SK-N-MC (cell line): ENCODE measurements around the gene MORF4L2.

ENCODE experiments used
- DNase-seq: peaks from one replicate; pipeline ENCODE4 v3.0.0-alpha.2; 2011; ENCODE audit warnings: low read depth, low spot score
- H3K27ac ChIP-seq: fragments of 200-600 bp; sonication (generic); 2 replicates; pipeline ENCODE4 v1.5.1; 2016; ENCODE audit warnings: mixed run types
- H3K36me3 ChIP-seq: fragments of 200-600 bp; sonication (generic); 2 replicates; pipeline ENCODE4 v1.6.1; 2017; ENCODE audit warnings: antibody characterized with exemption, low read length, mixed read lengths; ENCODE audit not compliant: insufficient read depth
- H3K4me3 ChIP-seq: fragments of 200-600 bp; sonication (generic); 2 replicates; pipeline ENCODE4 v1.5.1; 2016
- H3K9ac ChIP-seq: fragments of 200-600 bp; sonication (generic); 2 replicates; pipeline ENCODE4 v1.8.0; 2017; ENCODE audit warnings: mixed run types, mixed read lengths; ENCODE audit not compliant: insufficient read length
- H3K9me3 ChIP-seq: fragments of 200-600 bp; sonication (generic); 2 replicates; pipeline ENCODE4 v1.6.1; 2017; ENCODE audit warnings: low read depth, mild to moderate bottlenecking, antibody characterized with exemption, low read length, moderate library complexity, mixed read lengths
- EZH2 ChIP-seq: fragments of 200-600 bp; sonication (generic); IDR thresholded peaks from one replicate; pipeline ENCODE4 v1.6.1; 2017; ENCODE audit warnings: antibody characterized with exemption
- FOXP2 ChIP-seq: optimal IDR thresholded peaks from 2 replicates; pipeline ENCODE3; 2011; ENCODE audit warnings: mild to moderate bottlenecking, moderate library complexity; ENCODE audit not compliant: insufficient read depth; ENCODE audit errors: extremely low read length, control extremely low read depth
- POLR2AphosphoS5 ChIP-seq: IDR thresholded peaks from 2 replicates; pipeline ENCODE4 v1.6.1; 2012; ENCODE audit warnings: mild to moderate bottlenecking, low read depth, low read length, borderline replicate concordance

Gene MORF4L2

DNA sequence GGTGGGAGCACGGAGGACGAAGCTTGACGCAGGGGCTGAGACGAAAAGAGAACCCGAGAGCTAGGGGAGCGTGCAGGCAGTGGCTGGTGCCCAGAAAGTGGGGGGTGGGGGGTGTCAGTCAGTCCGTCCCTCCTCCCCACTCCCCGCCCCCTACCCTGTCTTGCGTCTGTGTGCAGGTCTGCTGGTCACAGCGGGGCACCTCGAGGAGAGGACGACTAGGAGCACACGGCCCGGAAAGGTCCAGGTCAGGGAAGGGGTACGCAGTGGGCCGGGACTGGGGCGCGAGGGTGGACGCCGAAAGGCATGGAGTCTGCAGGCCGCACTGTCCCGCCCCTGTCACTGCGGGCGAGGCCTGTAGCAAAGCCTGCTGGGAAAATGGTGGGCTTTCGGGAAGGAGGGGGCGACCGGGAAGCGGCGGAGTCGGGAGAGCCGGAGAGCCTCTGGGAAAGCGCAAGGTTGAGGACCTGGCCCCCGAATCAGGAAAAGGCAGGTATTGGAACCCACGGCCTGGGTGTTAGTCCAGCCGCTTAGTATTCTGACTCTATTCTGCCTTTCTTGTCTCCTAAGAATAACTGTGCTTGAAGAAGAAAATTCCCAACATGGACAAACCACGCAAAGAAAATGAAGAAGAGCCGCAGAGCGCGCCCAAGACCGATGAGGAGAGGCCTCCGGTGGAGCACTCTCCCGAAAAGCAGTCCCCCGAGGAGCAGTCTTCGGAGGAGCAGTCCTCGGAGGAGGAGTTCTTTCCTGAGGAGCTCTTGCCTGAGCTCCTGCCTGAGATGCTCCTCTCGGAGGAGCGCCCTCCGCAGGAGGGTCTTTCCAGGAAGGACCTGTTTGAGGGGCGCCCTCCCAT, 57.0 kb downstream of the MORF4L2 start:
- DNase-seq: no peak
- H3K4me3 ChIP-seq: peak overlapping the region; percentile 84
- H3K27ac ChIP-seq: peak overlapping the region; percentile 84
- no peaks in the 10 kb centered on the region for H3K36me3 ChIP-seq
- no peak for TF ChIP-seq EZH2
- peak; percentile 45; the same call in 1 of the 2 replicates for TF ChIP-seq POLR2AphosphoS5
- no peaks in the 10 kb centered on the region for H3K9me3 ChIP-seq
- peak overlapping the region; percentile 78 for H3K9ac ChIP-seq

DNA sequence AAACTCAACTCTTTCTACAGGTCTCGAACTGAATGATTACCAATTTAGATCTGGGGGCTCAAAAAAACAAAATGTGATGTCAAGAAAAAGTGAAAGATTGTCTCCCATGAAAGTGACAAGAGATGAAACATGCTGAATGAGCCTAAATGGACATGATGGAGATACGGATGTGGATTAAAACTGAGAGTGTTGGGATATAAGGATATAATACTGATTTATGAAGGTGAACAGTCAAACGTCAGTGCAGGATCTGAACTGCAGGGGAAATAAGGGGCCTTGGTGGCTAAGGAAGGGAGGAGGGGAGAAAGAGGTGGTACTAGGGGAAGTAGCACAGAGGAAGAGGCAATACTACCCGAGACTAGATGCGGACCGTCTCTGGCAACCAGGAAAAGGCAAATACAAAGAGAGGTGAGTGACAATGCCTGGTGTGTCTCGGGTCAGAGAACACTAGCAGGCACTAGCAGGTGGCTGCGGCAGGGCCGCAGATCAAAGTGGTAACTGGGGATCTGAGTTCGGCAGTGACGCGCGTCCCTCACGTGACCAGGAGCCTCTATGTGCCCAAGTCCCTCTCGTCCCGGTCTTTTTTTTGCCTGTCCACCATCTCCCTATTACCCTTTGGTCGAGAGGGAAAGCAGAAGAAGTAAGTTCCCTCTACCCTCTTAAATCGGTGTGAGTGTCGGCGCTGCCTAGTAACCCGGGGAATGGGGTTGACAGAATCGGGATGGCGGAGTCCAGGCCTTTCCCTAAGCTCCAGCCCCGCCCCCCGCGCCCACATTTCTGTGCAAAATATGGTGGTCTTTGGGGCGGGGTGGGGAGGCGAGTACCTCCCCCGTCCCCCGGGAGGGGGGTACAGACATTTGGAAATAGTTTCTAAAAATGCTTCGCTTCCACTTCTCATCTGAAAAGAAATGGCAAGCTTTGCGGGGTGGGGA, 57.8 kb downstream of the MORF4L2 start, which contains the start of gene TCEAL1:
TCEAL1 (plus strand) TSS at position 590 of the 932 bp plus-strand sequence. CDS start 942 bp downstream, outside the sequence.
- Histone ChIP-seq H3K4me3 (peak within 1 kb of the TSS; percentile 84), H3K9ac (peak within 1 kb of the TSS; percentile 78), H3K27ac (peak within 1 kb of the TSS; percentile 84), H3K36me3 (no peaks in the 10 kb centered on the region), H3K9me3 (no peaks in the 10 kb centered on the region)
- TF ChIP-seq POLR2AphosphoS5 (peak; percentile 16), FOXP2 (no peak), EZH2 (no peak)
- DNase-seq: no peak

DNA sequence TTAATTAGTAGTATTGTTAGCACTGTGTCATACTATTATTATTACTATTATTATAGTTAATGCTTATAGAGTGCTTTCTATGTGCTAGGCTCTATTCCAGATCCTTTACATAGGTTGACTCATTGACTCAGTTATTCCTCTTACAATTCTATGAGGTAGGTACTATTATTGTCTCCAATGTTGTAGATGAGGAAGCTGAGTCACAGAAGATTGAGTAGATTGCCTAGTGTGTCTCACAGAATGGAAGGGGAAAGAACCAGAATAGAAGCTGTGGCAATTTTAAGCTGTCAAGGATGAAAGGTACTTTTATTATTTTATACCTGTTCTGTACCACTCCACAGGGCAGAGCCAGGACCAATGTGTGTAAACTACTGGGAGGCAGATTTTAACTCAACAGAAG, 59.6 kb downstream of the MORF4L2 start:
- TF ChIP-seq POLR2AphosphoS5: no peak
- no peak for TF ChIP-seq FOXP2
- no peak for TF ChIP-seq EZH2
- Histone ChIP-seq H3K9ac (no peak overlapping the region), H3K9me3 (no peaks in the 10 kb centered on the region), H3K4me3 (no peak overlapping the region), H3K27ac (no peak overlapping the region), H3K36me3 (no peaks in the 10 kb centered on the region)
- DNase-seq: no peak
